Measurements from ENCODE around the gene RETSAT. TPM values are rescaled to one million over a fixed set of nuclear protein-coding genes. Genes with fewer than 3 reads are reported as not detected.
A peak's percentile ranks its signal among the peaks of the same experiment; 100 is the strongest.
"Not testable (repeated sequence)": the region's sequence is repeated elsewhere in the genome, so short reads cannot be mapped to it uniquely, and the experiment has no call there.

Gene RETSAT
- total RNA-seq, 4 donors from 2014 or later = 55.8 to 73.3 (median 66.9) TPM

DNA sequence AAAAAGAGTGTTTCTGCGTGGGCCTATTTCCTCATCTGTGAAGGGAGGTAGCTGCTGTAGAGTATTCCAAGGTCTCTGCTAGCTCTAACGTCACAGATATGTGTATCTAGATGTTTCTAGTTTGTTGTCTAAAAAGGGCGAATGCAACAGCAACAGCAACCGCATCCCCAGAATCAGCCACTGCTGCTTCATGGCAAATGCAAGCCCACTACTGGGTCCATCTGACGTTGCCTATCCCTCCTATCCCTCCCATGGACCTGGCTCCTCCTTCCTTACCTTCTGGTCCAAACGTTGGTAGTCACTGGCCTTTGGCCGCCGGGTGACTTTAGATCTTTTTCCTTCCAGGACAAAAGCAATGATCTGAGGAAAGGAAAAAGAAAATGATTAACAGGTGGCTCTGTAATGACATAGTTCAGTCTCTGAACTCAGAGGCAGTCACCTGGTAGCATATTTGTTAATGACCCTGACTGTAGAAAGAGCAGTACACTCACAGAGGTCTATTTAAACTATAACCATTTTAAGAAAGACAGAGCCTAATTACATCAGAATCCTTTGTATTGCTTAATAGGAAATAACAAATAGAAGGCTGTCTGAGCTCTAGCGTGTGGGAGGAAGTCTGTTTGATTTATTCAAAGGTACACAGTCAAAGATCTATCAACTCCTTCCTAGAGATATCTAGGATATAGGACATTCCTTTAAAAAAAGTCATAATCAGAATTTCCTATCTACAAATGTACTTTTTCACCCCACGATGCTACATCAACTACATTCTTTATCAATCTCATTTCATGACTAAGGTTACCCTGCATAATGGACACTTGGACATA is 29.5 kb downstream of the RETSAT start:
- H3K27ac ChIP-seq = peak overlapping the region in 1 of 4 donors; percentile 98

DNA sequence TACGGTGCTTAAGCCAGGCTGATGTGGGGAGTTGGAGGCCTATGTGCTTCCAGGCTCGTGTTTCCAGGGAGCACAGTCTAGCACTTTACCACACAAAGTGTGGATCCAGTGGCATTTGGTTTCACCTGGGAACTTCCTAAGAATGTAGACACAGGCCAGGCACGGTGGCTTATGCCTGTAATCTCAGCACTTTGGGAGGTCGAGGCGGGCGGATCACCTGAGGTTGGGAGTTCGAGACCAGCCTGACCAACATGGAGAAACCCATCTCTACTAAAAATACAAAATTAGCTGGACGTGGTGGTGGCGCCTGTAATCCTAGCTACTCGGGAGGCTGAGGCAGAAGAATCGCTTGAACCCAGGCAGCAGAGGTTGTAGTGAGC is 30.4 kb downstream of the RETSAT start:
- H3K4me1 ChIP-seq = peaks cover 11 to 89% (median 28%) of the 10 kb centered on the region in 3 donors
- H3K4me3 ChIP-seq; intact Hi-C loops (cut with DNase I); H3K27me3 ChIP-seq; H3K9me3 ChIP-seq; DNase-seq; H3K27ac ChIP-seq: not testable (repeated sequence)
- 87 to 95% methylated on average over 8 to 11 of the region's 11 CpGs for WGBS, 2 donors
- H3K36me3 ChIP-seq = peaks cover 16 to 60% (median 21%) of the 10 kb centered on the region in 3 donors

More for the DNA sequence above, 29.5 kb downstream of the RETSAT start:
- DNase-seq = no peak
- WGBS, 2 donors = 39 to 43% methylated on average over 7 to 10 of the region's 10 CpGs
- intact Hi-C loops (cut with DNase I) = no loop called here
- peaks cover 16 to 52% (median 21%) of the 10 kb centered on the region in 3 donors for H3K36me3 ChIP-seq
- peak overlapping the region in 3 of 4 donors; percentile 71 to 95 (median 93) for H3K4me3 ChIP-seq
- peaks cover 11 to 85% (median 28%) of the 10 kb centered on the region in 3 donors for H3K4me1 ChIP-seq
- no peaks in the 10 kb centered on the region for H3K27me3 ChIP-seq
- TF ChIP-seq, protein P1, sequence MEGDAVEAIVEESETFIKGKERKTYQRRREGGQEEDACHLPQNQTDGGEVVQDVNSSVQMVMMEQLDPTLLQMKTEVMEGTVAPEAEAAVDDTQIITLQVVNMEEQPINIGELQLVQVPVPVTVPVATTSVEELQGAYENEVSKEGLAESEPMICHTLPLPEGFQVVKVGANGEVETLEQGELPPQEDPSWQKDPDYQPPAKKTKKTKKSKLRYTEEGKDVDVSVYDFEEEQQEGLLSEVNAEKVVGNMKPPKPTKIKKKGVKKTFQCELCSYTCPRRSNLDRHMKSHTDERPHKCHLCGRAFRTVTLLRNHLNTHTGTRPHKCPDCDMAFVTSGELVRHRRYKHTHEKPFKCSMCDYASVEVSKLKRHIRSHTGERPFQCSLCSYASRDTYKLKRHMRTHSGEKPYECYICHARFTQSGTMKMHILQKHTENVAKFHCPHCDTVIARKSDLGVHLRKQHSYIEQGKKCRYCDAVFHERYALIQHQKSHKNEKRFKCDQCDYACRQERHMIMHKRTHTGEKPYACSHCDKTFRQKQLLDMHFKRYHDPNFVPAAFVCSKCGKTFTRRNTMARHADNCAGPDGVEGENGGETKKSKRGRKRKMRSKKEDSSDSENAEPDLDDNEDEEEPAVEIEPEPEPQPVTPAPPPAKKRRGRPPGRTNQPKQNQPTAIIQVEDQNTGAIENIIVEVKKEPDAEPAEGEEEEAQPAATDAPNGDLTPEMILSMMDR (IDR thresholded peaks at IDR 0.05) = no peak
- no peak for TF ChIP-seq POLR2A (IDR thresholded peaks at IDR 0.05)
- H3K9me3 ChIP-seq = no peaks in the 10 kb centered on the region

GRCh38 chr2:85323351-85323987 is 30.9 kb downstream of the RETSAT start:
- intact Hi-C loops (cut with DNase I) = no loop called here
- H3K4me3 ChIP-seq = no peak overlapping the region
- no peaks in the 10 kb centered on the region for H3K9me3 ChIP-seq
- peaks cover 16 to 66% (median 21%) of the 10 kb centered on the region in 3 donors for H3K36me3 ChIP-seq
- no peak for DNase-seq
- WGBS, 2 donors = 70 to 78% methylated on average over 8 to 9 of the region's 9 CpGs
- TF ChIP-seq POLR2A (IDR thresholded peaks at IDR 0.05) = no peak
- TF ChIP-seq, protein P1 (IDR thresholded peaks at IDR 0.05) = no peak
- no peaks in the 10 kb centered on the region for H3K27me3 ChIP-seq
- H3K4me1 ChIP-seq = peaks cover 11 to 86% (median 32%) of the 10 kb centered on the region in 3 donors
- H3K27ac ChIP-seq = no peak overlapping the region

- H3K36me3 ChIP-seq = peaks cover 16 to 95% (median 21%) of the 10 kb centered on the region in 3 donors
- TF ChIP-seq, protein P1 (IDR thresholded peaks at IDR 0.05) = no peak
- no peak for TF ChIP-seq POLR2A (IDR thresholded peaks at IDR 0.05)
- no peak overlapping the region for H3K27ac ChIP-seq
- 72 to 76% methylated on average over 4 of the region's 4 CpGs for WGBS, 2 donors
- H3K4me3 ChIP-seq = no peak overlapping the region
- no peak for DNase-seq
- intact Hi-C loops (cut with DNase I) = no loop called here
- no peaks in the 10 kb centered on the region for H3K27me3 ChIP-seq
- H3K9me3 ChIP-seq = no peaks in the 10 kb centered on the region
- H3K4me1 ChIP-seq = peaks cover 0 to 61% (median 14%) of the 10 kb centered on the region in 3 donors
Measured at GRCh38 chr2:85319796-85320195, 34.5 kb downstream of the RETSAT start.

- DNase-seq = no peak
- Histone ChIP-seq H3K36me3 (peaks cover 4 to 91% (median 15%) of the 10 kb centered on the region in 3 donors), H3K27ac (no peak overlapping the region), H3K9me3 (no peaks in the 10 kb centered on the region), H3K27me3 (no peaks in the 10 kb centered on the region), H3K4me1 (peaks cover 0 to 48% (median 11%) of the 10 kb centered on the region in 3 donors), H3K4me3 (no peak overlapping the region)
- WGBS, 2 donors = 43 to 68% methylated on average over 11 of the region's 11 CpGs
- TF ChIP-seq, protein P1 (IDR thresholded peaks at IDR 0.05) = no peak
- TF ChIP-seq POLR2A (IDR thresholded peaks at IDR 0.05) = no peak
- intact Hi-C loops (cut with DNase I) = no loop called here
Measured at GRCh38 chr2:85318222-85319074, 35.9 kb downstream of the RETSAT start.

DNA sequence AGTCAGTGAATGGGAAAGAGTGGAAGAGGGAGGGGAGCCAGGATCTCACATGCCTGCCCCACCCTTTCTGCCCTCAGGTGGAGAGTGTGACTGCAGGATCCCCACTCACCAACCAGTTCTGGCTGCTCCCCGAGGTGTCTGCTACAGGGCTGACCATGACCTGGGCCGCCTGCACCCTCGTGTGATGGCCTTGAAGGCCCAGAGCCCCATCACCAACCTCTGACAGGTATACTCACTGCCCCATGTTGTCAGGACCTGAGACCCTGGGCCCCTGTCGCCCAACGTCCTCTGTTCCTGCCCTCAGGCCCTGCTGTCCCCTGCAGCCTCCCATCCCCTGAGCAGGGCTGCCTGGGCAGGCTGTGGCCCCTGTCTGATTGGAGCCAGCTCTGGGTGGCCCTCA is 38.4 kb downstream of the RETSAT start:
- H3K27ac ChIP-seq; H3K9me3 ChIP-seq; H3K27me3 ChIP-seq; H3K4me3 ChIP-seq; DNase-seq; intact Hi-C loops (cut with DNase I): not testable (repeated sequence)
- Histone ChIP-seq H3K36me3 (peaks cover 0 to 66% (median 0%) of the 10 kb centered on the region in 3 donors), H3K4me1 (peaks cover 0 to 34% (median 9%) of the 10 kb centered on the region in 3 donors)
- 80% methylated on average over 1 of the region's 5 CpGs; no CpG with 5 or more reads in 1 of the 2 donors for WGBS, 2 donors
